ENCODE measurements around the gene LRRC4C. TPM values are rescaled to one million over a fixed set of nuclear protein-coding genes. Genes with fewer than 3 reads are reported as not detected.

LRRC4C gene
- total RNA-seq, 2 experiments from 2014 or later = not detected

DNA sequence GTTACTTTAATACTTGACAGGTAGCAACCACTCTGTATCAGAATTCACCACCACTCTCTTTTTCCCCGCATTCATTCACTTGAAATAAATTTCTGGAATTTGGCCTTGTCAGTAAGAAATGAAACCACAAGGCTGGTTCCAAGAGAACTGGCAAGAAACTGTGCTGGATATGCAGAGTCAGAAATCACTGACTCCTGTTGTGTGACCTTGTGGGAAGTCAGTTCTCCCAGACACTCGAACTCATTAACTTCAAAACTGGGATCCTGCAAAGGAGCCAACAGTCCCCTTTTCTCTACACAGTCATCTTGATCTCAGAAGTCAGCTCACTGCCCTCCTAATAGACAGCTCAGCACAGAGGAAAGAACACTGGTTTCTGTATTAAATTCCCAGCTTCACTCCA, 142.7 kb downstream of the LRRC4C start:
- no peak for DNase-seq
- no peak overlapping the region for H3K4me3 Mint-ChIP-seq
- no peak overlapping the region for H3K27ac Mint-ChIP-seq
- no peaks in the 10 kb centered on the region for H3K36me3 ChIP-seq (ENCODE audit: insufficient read depth, low read length)
- peaks cover 0 to 3% of the 10 kb centered on the region in 2 experiments for H3K9me3 ChIP-seq (ENCODE audit: control insufficient read depth in 1 of 2, insufficient read depth in 1 of 2, low read length in 2 of 2)
- H3K4me1 ChIP-seq (ENCODE audit: insufficient read depth, low read length) = no peaks in the 10 kb centered on the region
- H3K27me3 ChIP-seq (ENCODE audit: control insufficient read depth in 1 of 2, insufficient read depth in 2 of 2, low read length in 2 of 2) = no peaks in the 10 kb centered on the region
- TF ChIP-seq, protein P1, sequence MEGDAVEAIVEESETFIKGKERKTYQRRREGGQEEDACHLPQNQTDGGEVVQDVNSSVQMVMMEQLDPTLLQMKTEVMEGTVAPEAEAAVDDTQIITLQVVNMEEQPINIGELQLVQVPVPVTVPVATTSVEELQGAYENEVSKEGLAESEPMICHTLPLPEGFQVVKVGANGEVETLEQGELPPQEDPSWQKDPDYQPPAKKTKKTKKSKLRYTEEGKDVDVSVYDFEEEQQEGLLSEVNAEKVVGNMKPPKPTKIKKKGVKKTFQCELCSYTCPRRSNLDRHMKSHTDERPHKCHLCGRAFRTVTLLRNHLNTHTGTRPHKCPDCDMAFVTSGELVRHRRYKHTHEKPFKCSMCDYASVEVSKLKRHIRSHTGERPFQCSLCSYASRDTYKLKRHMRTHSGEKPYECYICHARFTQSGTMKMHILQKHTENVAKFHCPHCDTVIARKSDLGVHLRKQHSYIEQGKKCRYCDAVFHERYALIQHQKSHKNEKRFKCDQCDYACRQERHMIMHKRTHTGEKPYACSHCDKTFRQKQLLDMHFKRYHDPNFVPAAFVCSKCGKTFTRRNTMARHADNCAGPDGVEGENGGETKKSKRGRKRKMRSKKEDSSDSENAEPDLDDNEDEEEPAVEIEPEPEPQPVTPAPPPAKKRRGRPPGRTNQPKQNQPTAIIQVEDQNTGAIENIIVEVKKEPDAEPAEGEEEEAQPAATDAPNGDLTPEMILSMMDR (IDR thresholded peaks at IDR 0.05) = no peak
- POLR2A ChIA-PET = no interaction called here
- H3K9me3 Mint-ChIP-seq = peaks cover 17% of the 10 kb centered on the region
- H3K36me3 Mint-ChIP-seq (ENCODE audit: low read depth) = no peaks in the 10 kb centered on the region
- no peak for ATAC-seq (ENCODE audit: poor library complexity)
- intact Hi-C loops (cut with DNase I, micrococcal nuclease) = no loop called here
- no peaks in the 10 kb centered on the region for H3K27me3 Mint-ChIP-seq
- no peaks in the 10 kb centered on the region for H3K4me1 Mint-ChIP-seq (ENCODE audit: low read depth)
- CTCF ChIA-PET = no interaction called here
- no peak overlapping the region for H3K27ac ChIP-seq (ENCODE audit: low read depth in 1 of 2, low read length in 2 of 2)
- H3K4me3 ChIP-seq (ENCODE audit: low read length) = no peak overlapping the region

GRCh38 chr11:41313226-41313625, 146.2 kb downstream of the LRRC4C start:
- ATAC-seq (ENCODE audit: poor library complexity) = no peak
- H3K36me3 Mint-ChIP-seq (ENCODE audit: low read depth) = no peaks in the 10 kb centered on the region
- no peaks in the 10 kb centered on the region for H3K4me1 Mint-ChIP-seq (ENCODE audit: low read depth)
- TF ChIP-seq, protein P1 (IDR thresholded peaks at IDR 0.05) = no peak
- DNase-seq = no peak
- H3K4me3 Mint-ChIP-seq = no peak overlapping the region
- H3K27me3 Mint-ChIP-seq = no peaks in the 10 kb centered on the region
- ChIA-PET CTCF (no interaction called here), POLR2A (no interaction called here)
- H3K27ac Mint-ChIP-seq = no peak overlapping the region
- peaks cover 19% of the 10 kb centered on the region for H3K9me3 Mint-ChIP-seq
- H3K9me3 ChIP-seq (ENCODE audit: control insufficient read depth in 1 of 2, insufficient read depth in 1 of 2, low read length in 2 of 2) = peaks cover 0 to 5% of the 10 kb centered on the region in 2 experiments
- H3K27ac ChIP-seq (ENCODE audit: low read depth in 1 of 2, low read length in 2 of 2) = no peak overlapping the region
- intact Hi-C loops (cut with DNase I, micrococcal nuclease) = no loop called here
- no peaks in the 10 kb centered on the region for H3K36me3 ChIP-seq (ENCODE audit: insufficient read depth, low read length)
- no peaks in the 10 kb centered on the region for H3K27me3 ChIP-seq (ENCODE audit: control insufficient read depth in 1 of 2, insufficient read depth in 2 of 2, low read length in 2 of 2)
- no peaks in the 10 kb centered on the region for H3K4me1 ChIP-seq (ENCODE audit: insufficient read depth, low read length)
- H3K4me3 ChIP-seq (ENCODE audit: low read length) = no peak overlapping the region

GRCh38 chr11:41309716-41310115, 149.7 kb downstream of the LRRC4C start:
- intact Hi-C loops (cut with DNase I, micrococcal nuclease) = no loop called here
- Histone ChIP-seq H3K36me3 (ENCODE audit: insufficient read depth, low read length) (no peaks in the 10 kb centered on the region), H3K27me3 (ENCODE audit: control insufficient read depth in 1 of 2, insufficient read depth in 2 of 2, low read length in 2 of 2) (no peaks in the 10 kb centered on the region), H3K4me3 (ENCODE audit: low read length) (no peak overlapping the region), H3K9me3 (ENCODE audit: control insufficient read depth in 1 of 2, insufficient read depth in 1 of 2, low read length in 2 of 2) (peaks cover 0 to 5% of the 10 kb centered on the region in 2 experiments), H3K4me1 (ENCODE audit: insufficient read depth, low read length) (no peaks in the 10 kb centered on the region), H3K27ac (ENCODE audit: low read depth in 1 of 2, low read length in 2 of 2) (no peak overlapping the region)
- H3K27me3 Mint-ChIP-seq = no peaks in the 10 kb centered on the region
- no peak overlapping the region for H3K4me3 Mint-ChIP-seq
- ChIA-PET POLR2A (no interaction called here), CTCF (no interaction called here)
- no peak for ATAC-seq (ENCODE audit: poor library complexity)
- H3K4me1 Mint-ChIP-seq (ENCODE audit: low read depth) = no peaks in the 10 kb centered on the region
- H3K27ac Mint-ChIP-seq = no peak overlapping the region
- peaks cover 12% of the 10 kb centered on the region for H3K9me3 Mint-ChIP-seq
- TF ChIP-seq, protein P1 (IDR thresholded peaks at IDR 0.05) = no peak
- DNase-seq = no peak
- H3K36me3 Mint-ChIP-seq (ENCODE audit: low read depth) = no peaks in the 10 kb centered on the region

All from CD4-positive, alpha-beta T cell (primary cell).